A673 (cell line): ENCODE data around the gene MED27. TPM values are rescaled to one million over a fixed set of nuclear protein-coding genes. Genes with fewer than 3 reads are reported as not detected.

Experiments used
- BruUV-seq: library from RNA; stranded (reverse); fragments of 400-500 nt; replicated peaks from 2 replicates; lab custom pipeline; 2021; lab: Mats Ljungman, UMichigan
- CTCF ChIA-PET: fragments of 300-600 bp; sonication (Branson Sonifier 250); formaldehyde crosslinking; loops from one replicate; lab custom pipeline; 2022; ENCODE audit warnings: antibody characterized with exemption; lab: Charles Lee
- POLR2A ChIA-PET: fragments of 300-600 bp; sonication (Branson Sonifier 250); formaldehyde crosslinking; loops from one replicate; lab custom pipeline; 2022; ENCODE audit warnings: antibody characterized with exemption; ENCODE audit not compliant: low non-redundant PET; lab: Charles Lee
- DNase-seq: peaks from one replicate; pipeline ENCODE4 v3.0.0-alpha.2; 2015; ENCODE audit warnings: low spot score
- H3K27ac ChIP-seq: fragments of 200-600 bp; sonication (generic); 2 replicates; pipeline ENCODE4 v1.5.1; 2016; ENCODE audit warnings: mixed run types, low read depth, mild to moderate bottlenecking, mixed read lengths, antibody characterized with exemption, low read length; ENCODE audit not compliant: poor library complexity, severe bottlenecking
- H3K27me3 ChIP-seq: fragments of 200-600 bp; sonication (generic); replicated peaks from 2 replicates; pipeline ENCODE4 v1.6.1; 2017; ENCODE audit warnings: mixed run types, low read depth, mild to moderate bottlenecking, mixed read lengths, antibody characterized with exemption, low read length; ENCODE audit not compliant: insufficient read depth, poor library complexity
- H3K36me3 ChIP-seq: fragments of 200-600 bp; sonication (generic); 2 replicates; pipeline ENCODE4 v1.6.1; 2016; ENCODE audit warnings: mixed run types, mild to moderate bottlenecking, mixed read lengths, antibody characterized with exemption, low read length; ENCODE audit not compliant: insufficient read depth, poor library complexity, severe bottlenecking
- H3K4me1 ChIP-seq: fragments of 200-600 bp; sonication (generic); 2 replicates; pipeline ENCODE4 v1.6.1; 2017; ENCODE audit warnings: mixed run types, mild to moderate bottlenecking, mixed read lengths, antibody characterized with exemption, low read length; ENCODE audit not compliant: insufficient read depth, poor library complexity, severe bottlenecking
- H3K4me3 ChIP-seq: fragments of 200-600 bp; sonication (generic); 2 replicates; pipeline ENCODE4 v1.5.1; 2016; ENCODE audit warnings: low read depth, mixed run types, mild to moderate bottlenecking, mixed read lengths, low read length; ENCODE audit not compliant: poor library complexity, severe bottlenecking
- H3K9me3 ChIP-seq: fragments of 200-600 bp; sonication (generic); 2 replicates; pipeline ENCODE4 v1.6.1; 2016; ENCODE audit warnings: mixed run types, low read depth, mild to moderate bottlenecking, mixed read lengths, antibody characterized with exemption, low read length; ENCODE audit not compliant: poor library complexity, severe bottlenecking
- EZH2 ChIP-seq: fragments of 200-600 bp; sonication (generic); IDR thresholded peaks from 2 replicates; pipeline ENCODE4 v1.6.1; 2017; ENCODE audit warnings: borderline replicate concordance, low read depth, mild to moderate bottlenecking, mixed read lengths, antibody characterized with exemption, low read length; ENCODE audit not compliant: poor library complexity, severe bottlenecking
- intact Hi-C: fragments of 100-400 bp; cut with micrococcal nuclease; formaldehyde crosslinking; loops from one replicate; pipeline ENCODE4 v1.10.0; 2022; ENCODE audit not compliant: unreplicated experiment
- total RNA-seq: library from RNA; stranded (reverse); gene quantifications from 2 replicates; pipeline ENCODE4 v1.2.3, GENCODE V29; 2021
- TF ChIP-seq, protein P1 (sequence below): fragments of 300-800, 200-600 bp; sonication (generic); conservative IDR thresholded peaks from 2 replicates; pipeline ENCODE4 v1.5.1; 2017; ENCODE audit warnings: low read depth, mild to moderate bottlenecking, antibody characterized with exemption, low read length, moderate library complexity, mixed read lengths

Gene MED27
- total RNA-seq, 1 experiment from 2014 or later = 45.4 TPM

DNA sequence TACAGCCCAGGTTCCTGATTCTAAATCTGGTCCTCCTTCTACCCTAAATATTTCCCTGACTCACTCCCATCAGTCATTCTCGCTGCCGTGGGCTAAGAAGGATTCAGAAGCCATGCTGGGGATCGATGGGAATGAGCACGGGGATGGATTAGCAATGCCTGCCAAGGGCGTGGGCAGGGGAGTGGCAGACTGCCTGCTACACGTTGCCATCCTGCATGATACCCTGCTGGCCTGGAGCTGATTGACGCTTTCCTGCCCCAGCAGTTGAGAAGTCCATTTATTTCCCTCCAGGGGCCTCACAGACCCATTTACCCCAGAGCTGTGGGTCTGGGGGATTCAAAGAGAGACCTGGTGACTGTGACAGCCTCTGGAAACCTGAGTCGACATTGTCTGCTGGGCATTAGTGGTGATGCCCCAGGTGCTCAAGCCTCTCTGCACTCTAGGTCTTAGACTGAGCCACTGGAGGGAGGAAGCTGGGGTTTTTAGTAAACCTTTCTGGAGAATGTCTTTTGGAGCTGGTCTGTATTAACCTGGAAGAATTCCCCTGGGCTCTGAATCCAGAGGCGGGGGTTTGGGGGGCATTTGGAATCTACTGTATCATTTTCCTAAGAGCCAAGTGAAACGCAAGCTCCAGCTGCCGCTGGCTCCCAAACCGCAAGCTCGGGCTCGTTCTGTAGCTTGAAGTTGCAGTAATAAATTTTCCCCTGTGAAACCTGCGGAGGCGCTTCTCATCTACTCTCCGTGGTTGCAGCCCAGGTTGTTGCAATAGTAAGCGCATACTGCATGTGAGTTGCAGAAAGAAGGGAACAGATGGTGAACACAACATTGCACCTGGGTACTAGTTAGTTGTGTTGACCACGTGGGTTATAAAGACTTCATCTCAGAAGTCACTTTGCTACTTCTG lies 263.4 kb downstream of the MED27 start:
- no peaks in the 10 kb centered on the region for H3K36me3 ChIP-seq
- POLR2A ChIA-PET = interaction anchor here (0.7 kb wide), 1 partner anchor 445 kb away, joined by 3 read pairs; no protein-coding TSS in a partner anchor
- H3K4me3 ChIP-seq = no peak overlapping the region
- no TSS peak for BruUV-seq
- no peak overlapping the region for H3K27ac ChIP-seq
- DNase-seq = no peak
- CTCF ChIA-PET = no interaction called here
- intact Hi-C loops = no loop called here
- no peaks in the 10 kb centered on the region for H3K4me1 ChIP-seq
- no peaks in the 10 kb centered on the region for H3K9me3 ChIP-seq
- TF ChIP-seq, protein P1, sequence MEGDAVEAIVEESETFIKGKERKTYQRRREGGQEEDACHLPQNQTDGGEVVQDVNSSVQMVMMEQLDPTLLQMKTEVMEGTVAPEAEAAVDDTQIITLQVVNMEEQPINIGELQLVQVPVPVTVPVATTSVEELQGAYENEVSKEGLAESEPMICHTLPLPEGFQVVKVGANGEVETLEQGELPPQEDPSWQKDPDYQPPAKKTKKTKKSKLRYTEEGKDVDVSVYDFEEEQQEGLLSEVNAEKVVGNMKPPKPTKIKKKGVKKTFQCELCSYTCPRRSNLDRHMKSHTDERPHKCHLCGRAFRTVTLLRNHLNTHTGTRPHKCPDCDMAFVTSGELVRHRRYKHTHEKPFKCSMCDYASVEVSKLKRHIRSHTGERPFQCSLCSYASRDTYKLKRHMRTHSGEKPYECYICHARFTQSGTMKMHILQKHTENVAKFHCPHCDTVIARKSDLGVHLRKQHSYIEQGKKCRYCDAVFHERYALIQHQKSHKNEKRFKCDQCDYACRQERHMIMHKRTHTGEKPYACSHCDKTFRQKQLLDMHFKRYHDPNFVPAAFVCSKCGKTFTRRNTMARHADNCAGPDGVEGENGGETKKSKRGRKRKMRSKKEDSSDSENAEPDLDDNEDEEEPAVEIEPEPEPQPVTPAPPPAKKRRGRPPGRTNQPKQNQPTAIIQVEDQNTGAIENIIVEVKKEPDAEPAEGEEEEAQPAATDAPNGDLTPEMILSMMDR = no peak
- no peak for TF ChIP-seq EZH2
- peaks cover 48% of the 10 kb centered on the region for H3K27me3 ChIP-seq

DNA sequence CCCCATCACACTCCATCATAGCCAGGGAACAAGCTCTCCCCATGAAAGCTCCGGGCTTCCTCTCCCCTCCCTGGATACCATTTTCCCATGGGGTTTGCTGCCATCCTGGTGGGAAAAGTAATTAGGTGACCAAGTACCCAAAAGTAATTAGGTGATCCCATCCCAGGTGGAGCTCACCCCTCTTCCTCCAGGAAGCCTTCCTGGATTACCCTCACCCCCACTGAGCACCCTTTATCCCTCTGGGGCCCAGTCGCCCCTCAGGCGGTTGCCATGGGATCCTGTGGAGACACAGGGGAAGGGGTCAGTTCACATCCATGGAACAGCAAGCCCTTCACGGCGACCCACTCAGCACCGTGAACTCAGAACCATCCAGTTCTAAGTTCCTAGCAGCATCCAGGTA lies 265.0 kb downstream of the MED27 start:
- no peak for DNase-seq
- ChIA-PET CTCF (no interaction called here), POLR2A (no interaction called here)
- Histone ChIP-seq H3K36me3 (no peaks in the 10 kb centered on the region), H3K27me3 (peaks cover 35% of the 10 kb centered on the region), H3K27ac (no peak overlapping the region), H3K9me3 (no peaks in the 10 kb centered on the region), H3K4me1 (no peaks in the 10 kb centered on the region), H3K4me3 (no peak overlapping the region)
- TF ChIP-seq, protein P1 = no peak
- TF ChIP-seq EZH2 = no peak
- BruUV-seq = no TSS peak
- intact Hi-C loops = no loop called here

DNA sequence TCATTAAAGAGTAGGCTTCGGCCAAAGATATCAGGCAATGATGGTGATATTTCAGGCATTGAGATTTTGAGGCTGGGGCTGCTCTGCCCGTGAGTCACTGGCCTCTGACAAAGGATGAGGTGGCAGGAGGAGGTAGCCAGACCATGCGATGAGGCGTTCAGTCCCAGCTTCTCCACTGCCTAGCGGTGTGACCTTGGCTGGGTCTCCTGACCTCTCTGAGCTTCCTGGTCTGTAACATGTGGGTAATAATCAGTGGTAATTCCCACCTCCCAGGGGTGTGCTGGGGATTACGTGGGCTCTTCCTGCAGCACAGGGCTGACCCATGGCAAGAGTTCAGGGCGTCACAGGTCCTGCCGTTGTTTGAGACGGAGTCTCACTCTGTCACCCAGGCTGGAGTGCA lies 266.6 kb downstream of the MED27 start:
- no peaks in the 10 kb centered on the region for H3K9me3 ChIP-seq
- TF ChIP-seq, protein P1 = no peak
- TF ChIP-seq EZH2 = no peak
- no peaks in the 10 kb centered on the region for H3K36me3 ChIP-seq
- H3K27me3 ChIP-seq = peaks cover 34% of the 10 kb centered on the region
- POLR2A ChIA-PET = no interaction called here
- intact Hi-C loops = no loop called here
- H3K27ac ChIP-seq = no peak overlapping the region
- no peaks in the 10 kb centered on the region for H3K4me1 ChIP-seq
- H3K4me3 ChIP-seq = no peak overlapping the region
- no peak for DNase-seq
- no TSS peak for BruUV-seq
- CTCF ChIA-PET = no interaction called here
